ENCODE data around the gene HSD17B3.

- TF ChIP-seq CTCF (IDR thresholded peaks at IDR 0.05) (no peak), EZH2 (IDR thresholded peaks at IDR 0.05; ENCODE audit: borderline replicate concordance, insufficient read depth, low read depth, low read length, poor library complexity, severe bottlenecking) (no peak)
Measured at GRCh38 chr9:96188571-96188970, 113.4 kb downstream of the HSD17B3 start.

All from B cell (primary cell).